MM.1S (cell line): ENCODE measurements around the gene AGBL4.

Source experiments
- DNase-seq: peaks from one replicate; pipeline ENCODE4 v3.0.0-alpha.2; 2015
- H2AFZ ChIP-seq: fragments of 300-600 bp; sonication (generic); 2 replicates; pipeline ENCODE4 v1.6.0; 2016; ENCODE audit warnings: antibody characterized with exemption, low read length
- H3F3A ChIP-seq: fragments of 300-600 bp; sonication (generic); 2 replicates; pipeline ENCODE4 v1.6.1; 2016; ENCODE audit warnings: mild to moderate bottlenecking, antibody characterized with exemption, low read length, moderate library complexity, mixed read lengths; ENCODE audit not compliant: insufficient read depth
- H3K27ac ChIP-seq: fragments of 300-600 bp; sonication (generic); 2 replicates; pipeline ENCODE4 v1.5.1; 2016; ENCODE audit warnings: mild to moderate bottlenecking, low read length
- H3K27me3 ChIP-seq: fragments of 300-600 bp; sonication (generic); replicated peaks from 2 replicates; pipeline ENCODE4 v1.6.0; 2016; ENCODE audit warnings: low read length; ENCODE audit not compliant: insufficient read depth
- H3K36me3 ChIP-seq: fragments of 300-600 bp; sonication (generic); replicated peaks from 2 replicates; pipeline ENCODE4 v1.6.1; 2016; ENCODE audit warnings: mild to moderate bottlenecking, low read length, mixed read lengths; ENCODE audit not compliant: insufficient read depth
- H3K4me1 ChIP-seq: fragments of 300-600 bp; sonication (generic); 2 replicates; pipeline ENCODE4 v1.6.1; 2016; ENCODE audit warnings: low read length, mixed read lengths
- H3K4me2 ChIP-seq: fragments of 300-600 bp; sonication (generic); 2 replicates; pipeline ENCODE4 v1.6.0; 2016; ENCODE audit warnings: low read depth, low read length
- H3K4me3 ChIP-seq: fragments of 300-600 bp; sonication (generic); 2 replicates; pipeline ENCODE4 v1.5.1; 2016; ENCODE audit warnings: low read length, mixed read lengths
- H3K79me2 ChIP-seq: fragments of 300-600 bp; sonication (generic); 2 replicates; pipeline ENCODE4 v1.6.1; 2016; ENCODE audit warnings: mixed run types, low read length, mixed read lengths
- H3K9ac ChIP-seq: fragments of 300-600 bp; sonication (generic); 2 replicates; pipeline ENCODE4 v1.6.1; 2016; ENCODE audit warnings: low read length, mixed read lengths
- H3K9me2 ChIP-seq: fragments of 300-600 bp; sonication (generic); replicated peaks from 2 replicates; pipeline ENCODE4 v1.6.1; 2016; ENCODE audit warnings: mild to moderate bottlenecking, low read length, mixed read lengths; ENCODE audit not compliant: insufficient read depth
- H3K9me3 ChIP-seq: fragments of 300-600 bp; sonication (generic); replicated peaks from 2 replicates; pipeline ENCODE4 v1.6.1; 2016; ENCODE audit warnings: mild to moderate bottlenecking, low read length, mixed read lengths; ENCODE audit not compliant: insufficient read depth
- H4K20me1 ChIP-seq: fragments of 300-600 bp; sonication (generic); 2 replicates; pipeline ENCODE4 v1.6.1; 2016; ENCODE audit warnings: mild to moderate bottlenecking, low read length, moderate library complexity, mixed read lengths; ENCODE audit not compliant: insufficient read depth
- CTCF ChIP-seq: fragments of 300-600 bp; sonication (generic); IDR thresholded peaks from 2 replicates; pipeline ENCODE4 v1.5.1; 2016; ENCODE audit warnings: antibody characterized with exemption, low read length, mixed read lengths
- EZH2 ChIP-seq: fragments of 300-600 bp; sonication (generic); optimal IDR thresholded peaks from 2 replicates; pipeline ENCODE3; 2017; ENCODE audit warnings: low read depth, mild to moderate bottlenecking, antibody characterized with exemption, low read length, mixed read lengths
- EZH2phosphoT487 ChIP-seq: fragments of 300-600 bp; sonication (generic); IDR thresholded peaks from 2 replicates; pipeline ENCODE4 v1.6.1; 2018; ENCODE audit warnings: antibody characterized with exemption, low read length

The AGBL4 gene

GRCh38 chr1:49527606-49528305 lies 496.0 kb downstream of the AGBL4 start:
- Histone ChIP-seq H3K9me2 (no peaks in the 10 kb centered on the region), H3K4me2 (no peak overlapping the region), H3K4me3 (no peak overlapping the region), H3K27me3 (no peaks in the 10 kb centered on the region), H3F3A (no peaks in the 10 kb centered on the region), H4K20me1 (no peaks in the 10 kb centered on the region), H3K9ac (no peak overlapping the region), H3K9me3 (no peaks in the 10 kb centered on the region), H3K4me1 (no peaks in the 10 kb centered on the region), H2AFZ (no peak overlapping the region), H3K79me2 (no peaks in the 10 kb centered on the region), H3K36me3 (no peaks in the 10 kb centered on the region), H3K27ac (no peak overlapping the region)
- DNase-seq, result no peak
- TF ChIP-seq EZH2, result no peak
- TF ChIP-seq CTCF, result no peak
- TF ChIP-seq EZH2phosphoT487, result no peak

GRCh38 chr1:49526672-49527071 lies 497.1 kb downstream of the AGBL4 start:
- Histone ChIP-seq H3K27ac (no peak overlapping the region), H3K27me3 (no peaks in the 10 kb centered on the region), H3K9me2 (no peaks in the 10 kb centered on the region), H2AFZ (no peak overlapping the region), H3K36me3 (no peaks in the 10 kb centered on the region), H3K79me2 (no peaks in the 10 kb centered on the region), H3K9me3 (no peaks in the 10 kb centered on the region), H3K4me1 (no peaks in the 10 kb centered on the region), H3K4me2 (no peak overlapping the region), H3F3A (no peaks in the 10 kb centered on the region), H3K9ac (no peak overlapping the region), H4K20me1 (no peaks in the 10 kb centered on the region), H3K4me3 (no peak overlapping the region)
- TF ChIP-seq EZH2phosphoT487 (no peak), CTCF (no peak), EZH2 (no peak)
- no peak for DNase-seq

GRCh38 chr1:49523764-49524163 lies 500.0 kb downstream of the AGBL4 start:
- no peak overlapping the region for H3K4me3 ChIP-seq
- no peaks in the 10 kb centered on the region for H3K9me2 ChIP-seq
- no peaks in the 10 kb centered on the region for H3K4me1 ChIP-seq
- no peak for DNase-seq
- no peaks in the 10 kb centered on the region for H3K79me2 ChIP-seq
- H3K9ac ChIP-seq, result no peak overlapping the region
- H3K9me3 ChIP-seq, result no peaks in the 10 kb centered on the region
- no peaks in the 10 kb centered on the region for H4K20me1 ChIP-seq
- H3K36me3 ChIP-seq, result no peaks in the 10 kb centered on the region
- H3F3A ChIP-seq, result no peaks in the 10 kb centered on the region
- TF ChIP-seq EZH2phosphoT487 (no peak), EZH2 (no peak), CTCF (no peak)
- H2AFZ ChIP-seq, result no peak overlapping the region
- H3K27ac ChIP-seq, result no peak overlapping the region
- no peak overlapping the region for H3K4me2 ChIP-seq
- no peaks in the 10 kb centered on the region for H3K27me3 ChIP-seq
